ENCODE data around the gene GAB4. TPM values are rescaled to one million over a fixed set of nuclear protein-coding genes. Genes with fewer than 3 reads are reported as not detected.

GAB4 gene
- total and polyA plus RNA-seq, 4 donors: not detected

GRCh38 chr22:16960884-16961249 is 47.2 kb downstream of the GAB4 start:
- Histone ChIP-seq H3K4me1 (ENCODE audit: control insufficient read depth in 5 of 5, insufficient read depth in 5 of 5, low read length in 5 of 5) (no peaks in the 10 kb centered on the region), H3K9ac (ENCODE audit: insufficient read depth in 1 of 2, low read length in 2 of 2) (no peak overlapping the region), H3K4me3 (no peak overlapping the region), H3K27ac (ENCODE audit: low read depth in 1 of 2, low read length in 1 of 2) (no peak overlapping the region), H3K27me3 (ENCODE audit: control insufficient read depth in 3 of 3, insufficient read depth in 3 of 3, low read length in 2 of 3) (no peaks in the 10 kb centered on the region), H3K9me3 (ENCODE audit: control insufficient read depth in 4 of 4, insufficient read depth in 3 of 4, low read length in 3 of 4) (peaks cover 0 to 3% (median 0%) of the 10 kb centered on the region in 4 donors), H3K36me3 (ENCODE audit: control insufficient read depth in 4 of 4, insufficient read depth in 4 of 4, low read length in 4 of 4) (no peaks in the 10 kb centered on the region)
- no peak for TF ChIP-seq CTCF (IDR thresholded peaks at IDR 0.05; ENCODE audit: control extremely low read depth, extremely low read depth)
- ATAC-seq (ENCODE audit: insufficient read depth, low FRiP score) (no peak), DNase-seq (no peak)
- 79 to 87% methylated on average over 4 of the region's 4 CpGs for WGBS, 2 donors

GRCh38 chr22:16960220-16960883 is 47.7 kb downstream of the GAB4 start:
- Histone ChIP-seq H3K9me3 (ENCODE audit: control insufficient read depth in 4 of 4, insufficient read depth in 3 of 4, low read length in 3 of 4) (peaks cover 0 to 3% (median 0%) of the 10 kb centered on the region in 4 donors), H3K4me3 (no peak overlapping the region), H3K4me1 (ENCODE audit: control insufficient read depth in 5 of 5, insufficient read depth in 5 of 5, low read length in 5 of 5) (no peaks in the 10 kb centered on the region), H3K9ac (ENCODE audit: insufficient read depth in 1 of 2, low read length in 2 of 2) (no peak overlapping the region), H3K36me3 (ENCODE audit: control insufficient read depth in 4 of 4, insufficient read depth in 4 of 4, low read length in 4 of 4) (no peaks in the 10 kb centered on the region), H3K27ac (ENCODE audit: low read depth in 1 of 2, low read length in 1 of 2) (no peak overlapping the region), H3K27me3 (ENCODE audit: control insufficient read depth in 3 of 3, insufficient read depth in 3 of 3, low read length in 2 of 3) (peaks cover 0 to 2% (median 0%) of the 10 kb centered on the region in 3 donors)
- DNase-seq (no peak), ATAC-seq (ENCODE audit: insufficient read depth, low FRiP score) (no peak)
- no peak for TF ChIP-seq CTCF (IDR thresholded peaks at IDR 0.05; ENCODE audit: control extremely low read depth, extremely low read depth)
- 77 to 89% methylated on average over 2 to 3 of the region's 3 CpGs for WGBS, 2 donors

GRCh38 chr22:16959345-16959930 is 48.6 kb downstream of the GAB4 start:
- no peak overlapping the region for H3K27ac ChIP-seq (ENCODE audit: low read depth in 1 of 2, low read length in 1 of 2)

More at GRCh38 chr22:16959345-16959930, 48.6 kb downstream of the GAB4 start:
- H3K36me3 ChIP-seq (ENCODE audit: control insufficient read depth in 4 of 4, insufficient read depth in 4 of 4, low read length in 4 of 4): no peaks in the 10 kb centered on the region
- H3K4me3 ChIP-seq: no peak overlapping the region
- peaks cover 0 to 3% (median 0%) of the 10 kb centered on the region in 4 donors for H3K9me3 ChIP-seq (ENCODE audit: control insufficient read depth in 4 of 4, insufficient read depth in 3 of 4, low read length in 3 of 4)
- no peaks in the 10 kb centered on the region for H3K4me1 ChIP-seq (ENCODE audit: control insufficient read depth in 5 of 5, insufficient read depth in 5 of 5, low read length in 5 of 5)
- peaks cover 0 to 2% (median 0%) of the 10 kb centered on the region in 3 donors for H3K27me3 ChIP-seq (ENCODE audit: control insufficient read depth in 3 of 3, insufficient read depth in 3 of 3, low read length in 2 of 3)
- no peak overlapping the region for H3K9ac ChIP-seq (ENCODE audit: insufficient read depth in 1 of 2, low read length in 2 of 2)
- TF ChIP-seq CTCF (IDR thresholded peaks at IDR 0.05; ENCODE audit: control extremely low read depth, extremely low read depth): no peak
- no peak for DNase-seq
- 86 to 91% methylated on average over 10 of the region's 10 CpGs for WGBS, 2 donors
- ATAC-seq (ENCODE audit: insufficient read depth, low FRiP score): no peak

Measured in lung (tissue), 12 donors.